Thoracic aorta (tissue), 2 donors: Measurements from ENCODE around the gene USP31. TPM values are rescaled to one million over a fixed set of nuclear protein-coding genes. Genes with fewer than 3 reads are reported as not detected.

ENCODE experiments used
- ATAC-seq: fragments of 150-250 bp; one replicate; pipeline ENCODE4 v1.8.0; 2017; ENCODE audit warnings: low read depth; ENCODE audit not compliant: insufficient number of reproducible peaks, low FRiP score
- DNase-seq: peaks from one replicate; pipeline ENCODE4 v3.0.0-alpha.2; 2020; ENCODE audit warnings: low spot score
- H3K27ac ChIP-seq, 2 donors: fragments of 200-600 bp; sonication (generic); 1 replicate in 1 of 2; 2 replicates in 1 of 2; pipeline ENCODE4 v1.5.1; 2016; ENCODE audit warnings: mild to moderate bottlenecking in 2 of 2, moderate library complexity in 2 of 2
- H3K27me3 ChIP-seq: fragments of 200-600 bp; sonication (generic); replicated peaks from 2 replicates; pipeline ENCODE4 v1.6.0; 2016; ENCODE audit warnings: mild to moderate bottlenecking; ENCODE audit not compliant: insufficient read depth
- H3K36me3 ChIP-seq: fragments of 200-600 bp; sonication (generic); one replicate; pipeline ENCODE4 v1.5.1; 2016
- H3K4me1 ChIP-seq, 2 donors: fragments of 200-600 bp; sonication (generic); 1 replicate in 1 of 2; 2 replicates in 1 of 2; pipeline versions ENCODE4 v1.5.1 to v1.6.0; 2016; ENCODE audit warnings: low read depth in 2 of 2, mild to moderate bottlenecking in 1 of 2; ENCODE audit not compliant: control insufficient read depth in 1 of 2
- H3K4me3 ChIP-seq: fragments of 200-600 bp; sonication (generic); 2 replicates; pipeline ENCODE4 v1.5.1; 2016; ENCODE audit warnings: mild to moderate bottlenecking
- H3K9me3 ChIP-seq: fragments of 200-600 bp; sonication (generic); 2 replicates; pipeline ENCODE4 v1.5.1; 2016
- CTCF ChIP-seq: fragments of 200-600 bp; sonication (generic); IDR thresholded peaks from one replicate; pipeline ENCODE4 v1.5.1; 2019; ENCODE audit warnings: antibody characterized with exemption
- total RNA-seq, 2 donors: library from RNA; depleted of rRNA; stranded (reverse); fragments of >200 nt; gene quantifications; one replicate each; pipeline versions ENCODE4 v1.1.0 to v1.2.3, GENCODE V29; 2016

USP31 gene
- total RNA-seq, 2 donors from 2014 or later: 19.6 to 25.0 TPM

GRCh38 chr16:23131036-23131435 lies 18.2 kb downstream of the USP31 start:
- no peak overlapping the region for H3K4me3 ChIP-seq
- no peaks in the 10 kb centered on the region for H3K27me3 ChIP-seq
- no peaks in the 10 kb centered on the region for H3K36me3 ChIP-seq
- H3K27ac ChIP-seq: peak overlapping the region; percentile 84 to 85
- H3K9me3 ChIP-seq: no peaks in the 10 kb centered on the region
- ATAC-seq (no peak), DNase-seq (no peak)
- TF ChIP-seq CTCF: no peak
- peaks cover 13 to 63% of the 10 kb centered on the region in 2 donors for H3K4me1 ChIP-seq

GRCh38 chr16:23129686-23130085 lies 19.6 kb downstream of the USP31 start:
- no peaks in the 10 kb centered on the region for H3K27me3 ChIP-seq
- DNase-seq (no peak), ATAC-seq (no peak)
- H3K36me3 ChIP-seq: no peaks in the 10 kb centered on the region
- peaks cover 17 to 77% of the 10 kb centered on the region in 2 donors for H3K4me1 ChIP-seq
- TF ChIP-seq CTCF: no peak
- no peaks in the 10 kb centered on the region for H3K9me3 ChIP-seq
- H3K27ac ChIP-seq: peak overlapping the region in 1 of 2 donors; percentile 46
- H3K4me3 ChIP-seq: no peak overlapping the region

GRCh38 chr16:23128056-23128455 lies 21.2 kb downstream of the USP31 start:
- H3K9me3 ChIP-seq: no peaks in the 10 kb centered on the region
- H3K4me1 ChIP-seq: peaks cover 20 to 74% of the 10 kb centered on the region in 2 donors
- no peaks in the 10 kb centered on the region for H3K36me3 ChIP-seq
- H3K27me3 ChIP-seq: no peaks in the 10 kb centered on the region
- no peak for ATAC-seq
- no peak overlapping the region for H3K4me3 ChIP-seq
- no peak for DNase-seq
- TF ChIP-seq CTCF: no peak
- peak overlapping the region in 1 of 2 donors; percentile 12 for H3K27ac ChIP-seq

GRCh38 chr16:23125277-23125676 lies 24.0 kb downstream of the USP31 start:
- Histone ChIP-seq H3K9me3 (no peaks in the 10 kb centered on the region), H3K27me3 (no peaks in the 10 kb centered on the region), H3K4me1 (peaks cover 22 to 69% of the 10 kb centered on the region in 2 donors), H3K27ac (peak overlapping the region in 1 of 2 donors; percentile 43), H3K4me3 (no peak overlapping the region), H3K36me3 (no peaks in the 10 kb centered on the region)
- DNase-seq: no peak
- ATAC-seq: no peak
- TF ChIP-seq CTCF: no peak

GRCh38 chr16:23124315-23124714 lies 24.9 kb downstream of the USP31 start:
- Histone ChIP-seq H3K4me1 (peaks cover 31 to 70% of the 10 kb centered on the region in 2 donors), H3K36me3 (no peaks in the 10 kb centered on the region), H3K27ac (peak overlapping the region; percentile 43 to 58), H3K9me3 (no peaks in the 10 kb centered on the region), H3K4me3 (no peak overlapping the region), H3K27me3 (no peaks in the 10 kb centered on the region)
- TF ChIP-seq CTCF: no peak
- no peak for DNase-seq
- ATAC-seq: peak; percentile 68
